ENCODE measurements around the gene ARL5C. TPM values are rescaled to one million over a fixed set of nuclear protein-coding genes. Genes with fewer than 3 reads are reported as not detected.
"Not testable (repeated sequence)": the region's sequence is repeated elsewhere in the genome, so short reads cannot be mapped to it uniquely, and the experiment has no call there.

ARL5C gene
- polyA plus RNA-seq, 4 donors: 0.29 to 0.32 TPM; not detected in 2

DNA sequence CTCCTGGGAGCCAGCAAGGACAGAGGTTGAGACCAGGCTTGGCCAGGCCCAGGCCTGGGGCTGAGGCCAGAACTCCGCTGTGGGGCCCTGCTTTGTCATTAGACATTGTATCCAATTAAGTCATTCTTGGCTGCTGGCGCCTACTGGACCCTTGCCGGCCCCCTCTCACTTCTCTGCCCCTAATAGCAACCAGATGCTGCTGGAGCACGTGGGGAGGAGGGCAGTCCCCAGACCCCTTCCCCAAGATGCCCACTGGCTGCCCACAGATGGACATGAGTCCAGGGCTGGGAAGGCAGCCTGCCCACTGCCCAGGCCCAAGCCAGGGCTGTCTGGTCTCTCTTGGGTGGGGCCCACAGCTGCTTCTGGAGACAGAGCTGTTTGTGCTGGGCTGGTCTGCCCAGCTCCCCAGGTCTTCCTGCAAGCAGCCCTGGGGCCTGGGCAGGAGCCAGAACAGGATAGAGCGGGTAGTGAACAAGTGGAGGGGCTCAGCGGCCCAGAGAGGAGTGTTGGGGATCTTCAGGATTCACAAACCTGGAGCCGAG is 22.3 kb downstream of the ARL5C start:
- DNase-seq (ENCODE audit: low read depth in 4 of 4, low spot score in 3 of 4): no peak

GRCh38 chr17:39141915-39142664 is 23.9 kb downstream of the ARL5C start:
- no peak for DNase-seq (ENCODE audit: low read depth in 4 of 4, low spot score in 3 of 4)

- DNase-seq (ENCODE audit: low read depth in 4 of 4, low spot score in 3 of 4): no peak
Measured at GRCh38 chr17:39141294-39141693, 24.7 kb downstream of the ARL5C start.

GRCh38 chr17:39139561-39139960 is 26.4 kb downstream of the ARL5C start:
- no peak for DNase-seq (ENCODE audit: low read depth in 4 of 4, low spot score in 3 of 4)

DNA sequence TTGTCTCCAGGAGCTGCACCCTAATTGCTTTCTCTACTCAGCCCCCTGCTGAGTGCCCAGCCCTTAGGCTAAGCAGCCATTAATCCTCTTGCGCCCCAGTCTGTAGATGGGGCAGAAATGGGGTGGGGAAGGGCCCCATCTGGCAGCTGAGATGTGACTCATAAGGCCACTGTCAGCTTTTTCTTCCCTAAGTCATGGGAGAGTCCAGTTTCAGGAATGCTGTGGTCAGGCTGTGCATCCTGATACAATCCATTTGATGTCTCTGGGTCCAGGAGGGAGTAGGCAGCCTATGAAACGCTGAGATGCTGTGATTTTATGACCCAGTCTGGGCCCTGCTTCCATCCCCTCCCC is 26.8 kb downstream of the ARL5C start:
- DNase-seq (ENCODE audit: low read depth in 4 of 4, low spot score in 3 of 4): no peak

GRCh38 chr17:39138431-39139160 is 27.4 kb downstream of the ARL5C start:
- DNase-seq (ENCODE audit: low read depth in 4 of 4, low spot score in 3 of 4): no peak

DNA sequence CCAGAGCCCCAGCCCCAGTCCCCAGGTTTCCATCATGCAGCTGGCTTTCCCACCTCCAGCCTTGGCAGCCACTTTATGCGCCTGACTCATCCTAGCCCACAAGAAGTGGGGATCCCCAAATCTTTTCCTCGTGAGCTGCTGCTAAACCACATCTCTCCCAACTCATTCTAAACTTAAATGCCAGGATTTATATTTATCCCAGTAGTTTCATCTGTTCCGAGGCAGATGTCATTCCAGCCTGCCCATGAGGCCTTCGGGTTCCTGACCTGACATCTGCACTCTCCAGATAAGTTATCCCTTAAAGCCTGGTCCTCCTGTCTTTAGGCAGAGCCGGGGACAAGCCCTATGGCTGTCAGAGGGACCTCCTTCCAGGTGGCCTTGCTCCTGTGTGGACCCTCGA is 31.1 kb downstream of the ARL5C start:
- no peak for DNase-seq (ENCODE audit: low read depth in 4 of 4, low spot score in 3 of 4)

DNA sequence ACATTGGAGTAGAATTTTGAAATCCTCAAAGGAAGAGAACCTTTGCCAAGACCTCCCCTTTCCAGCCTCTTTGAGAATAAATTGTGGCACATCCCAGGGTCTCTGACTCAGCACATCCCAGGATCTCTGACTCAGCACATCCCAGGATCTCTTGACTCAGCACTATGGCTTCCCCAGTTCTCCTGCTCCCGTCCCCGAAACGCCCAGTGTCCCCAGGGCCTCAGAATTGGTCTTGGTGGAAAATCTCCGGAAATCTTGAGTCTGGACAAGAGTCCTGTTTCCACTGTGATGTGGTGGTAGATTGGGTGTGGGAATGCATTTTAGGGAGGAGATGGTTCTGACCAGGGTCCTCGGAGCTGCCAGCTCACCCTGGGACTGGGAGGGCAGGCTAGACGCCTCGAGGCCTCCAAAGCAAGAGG is 33.8 kb downstream of the ARL5C start:
- DNase-seq (ENCODE audit: low read depth in 4 of 4, low spot score in 3 of 4): no peak

GRCh38 chr17:39131616-39132015 is 34.3 kb downstream of the ARL5C start:
- DNase-seq (ENCODE audit: low read depth in 4 of 4, low spot score in 3 of 4): no peak

DNA sequence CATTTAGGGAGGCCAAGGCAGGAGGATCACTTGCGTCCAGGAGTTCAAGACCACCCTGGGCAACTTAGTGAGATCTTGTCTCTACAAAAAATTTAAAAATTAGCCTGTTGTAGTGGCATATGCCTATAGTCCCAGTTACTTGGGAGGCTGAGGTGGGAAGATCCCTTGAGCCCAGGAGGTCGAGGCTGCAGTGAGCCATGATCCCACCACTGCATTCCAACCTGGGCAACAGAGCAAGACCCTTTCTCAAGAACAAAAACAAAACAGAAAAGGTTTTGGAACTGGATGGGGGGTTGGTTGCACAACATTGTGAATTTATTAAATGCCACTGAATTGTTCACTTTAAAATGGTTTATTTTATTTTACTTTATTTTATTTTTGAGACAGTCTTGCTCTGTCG is 35.8 kb downstream of the ARL5C start:
- DNase-seq (ENCODE audit: low read depth in 4 of 4, low spot score in 3 of 4): no peak

DNA sequence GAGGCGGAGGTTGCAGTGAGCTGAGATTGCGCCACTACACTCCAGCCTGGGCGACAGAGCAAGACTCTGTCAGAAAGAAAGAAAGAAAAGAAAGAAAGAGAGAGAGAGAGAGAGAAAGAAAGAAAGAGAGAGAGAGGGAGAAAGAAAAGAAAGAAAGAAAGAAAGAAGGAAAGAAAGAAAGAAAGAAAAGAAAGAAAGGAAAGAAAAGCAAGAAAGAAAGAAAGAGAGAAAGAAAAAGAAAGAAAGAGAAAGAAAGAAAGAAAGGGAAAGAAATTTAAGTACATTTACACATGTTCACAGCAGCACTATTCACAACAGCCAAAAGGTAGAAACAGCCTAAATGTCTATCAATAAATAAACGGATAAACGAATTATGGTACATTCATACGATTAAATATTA is 36.4 kb downstream of the ARL5C start:
- DNase-seq (ENCODE audit: low read depth in 4 of 4, low spot score in 3 of 4): not testable (repeated sequence)

- no peak for DNase-seq (ENCODE audit: low read depth in 4 of 4, low spot score in 3 of 4)
Measured at GRCh38 chr17:39126436-39126835, 39.5 kb downstream of the ARL5C start.

- no peak for DNase-seq (ENCODE audit: low read depth in 4 of 4, low spot score in 3 of 4)
Measured at GRCh38 chr17:39125143-39125875, 40.7 kb downstream of the ARL5C start.

- no peak for DNase-seq (ENCODE audit: low read depth in 4 of 4, low spot score in 3 of 4)
Measured at GRCh38 chr17:39123627-39124026, 42.3 kb downstream of the ARL5C start.

DNA sequence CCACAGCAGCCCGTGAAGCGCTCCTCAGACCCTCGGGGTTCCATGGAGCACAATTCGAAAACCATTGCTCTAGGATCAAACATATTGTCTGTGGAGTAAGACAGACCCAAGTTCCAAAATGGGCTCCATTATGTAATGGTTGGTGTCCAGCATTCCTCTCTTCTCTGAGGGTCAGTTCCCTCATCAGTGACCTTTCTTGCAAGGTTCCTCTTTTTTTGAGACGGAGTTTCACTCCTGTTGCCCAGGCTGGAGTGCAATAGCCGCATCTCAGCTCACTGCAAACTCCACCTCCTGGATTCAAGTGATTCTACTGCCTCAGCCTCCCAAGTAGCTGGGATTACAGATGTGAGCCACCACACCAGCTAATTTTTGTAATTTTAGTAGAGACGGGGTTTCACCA is 43.0 kb downstream of the ARL5C start:
- DNase-seq (ENCODE audit: low read depth in 4 of 4, low spot score in 3 of 4): no peak

DNA sequence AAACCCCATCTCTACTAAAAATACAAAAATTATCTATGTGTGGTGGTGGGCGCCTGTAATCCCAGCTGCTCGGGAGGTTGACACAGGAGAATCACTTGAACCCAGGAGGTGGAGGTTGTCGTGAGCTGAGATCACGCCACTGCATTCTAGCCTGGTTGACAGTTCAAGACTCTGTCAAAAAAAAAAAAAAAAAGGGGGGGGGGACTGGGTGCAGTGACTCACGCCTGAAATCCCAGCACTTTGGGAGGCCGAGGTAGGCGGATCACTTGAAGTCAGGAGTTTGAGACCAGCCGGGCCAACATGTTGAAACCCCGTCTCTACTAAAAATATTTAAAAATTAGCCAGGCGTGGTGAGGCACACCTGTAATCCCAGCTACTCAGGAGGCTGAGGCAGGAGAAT is 44.0 kb downstream of the ARL5C start:
- DNase-seq (ENCODE audit: low read depth in 4 of 4, low spot score in 3 of 4): not testable (repeated sequence)

- no peak for DNase-seq (ENCODE audit: low read depth in 4 of 4, low spot score in 3 of 4)
Measured at GRCh38 chr17:39118674-39119419, 47.1 kb downstream of the ARL5C start.

DNA sequence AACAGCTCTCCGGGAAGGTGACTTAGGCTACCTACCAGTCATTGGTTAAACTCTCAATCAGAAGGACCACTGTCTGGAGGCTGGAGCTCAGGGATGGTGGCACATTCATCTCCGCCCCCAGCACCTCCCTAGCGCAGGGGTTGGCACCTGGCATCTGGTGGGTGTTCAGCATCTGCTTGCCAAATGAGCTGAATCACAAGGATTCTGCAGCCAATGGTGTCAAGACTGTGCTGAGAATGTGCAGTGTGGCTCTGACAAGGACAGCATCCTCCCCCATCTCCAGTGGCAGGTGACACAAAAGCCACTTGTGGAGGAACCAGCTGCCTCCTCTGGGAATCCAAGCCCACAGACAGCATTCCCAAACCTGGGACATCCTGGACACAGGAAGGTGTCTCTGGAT is 49.7 kb downstream of the ARL5C start:
- no peak for DNase-seq (ENCODE audit: low read depth in 4 of 4, low spot score in 3 of 4)

GRCh38 chr17:39115135-39115534 is 50.8 kb downstream of the ARL5C start:
- DNase-seq (ENCODE audit: low read depth in 4 of 4, low spot score in 3 of 4): no peak

GRCh38 chr17:39114723-39115122 is 51.2 kb downstream of the ARL5C start:
- no peak for DNase-seq (ENCODE audit: low read depth in 4 of 4, low spot score in 3 of 4)

DNA sequence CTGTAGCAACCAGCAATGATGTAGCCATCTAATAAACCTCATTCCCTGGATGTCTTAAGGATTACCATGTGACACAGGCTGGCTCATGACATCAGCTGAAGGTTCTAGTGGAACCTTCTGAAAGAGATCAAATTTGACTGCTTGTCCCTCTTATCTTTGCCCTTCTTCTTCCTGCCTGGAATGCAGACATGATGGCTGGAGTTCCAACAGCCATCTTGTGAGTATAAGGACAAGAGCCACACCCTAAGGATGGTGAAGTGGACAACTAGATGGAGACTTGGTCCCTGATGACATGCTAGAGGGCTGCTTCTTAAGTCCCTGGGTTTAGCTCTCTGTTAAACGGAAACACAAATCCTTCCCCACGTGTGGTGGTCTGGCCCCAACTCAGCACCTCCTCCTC is 52.1 kb downstream of the ARL5C start:
- no peak for DNase-seq (ENCODE audit: low read depth in 4 of 4, low spot score in 3 of 4)

Measured in right renal pelvis (tissue), 4 donors.